GM12878 (cell line): ENCODE results near the gene PIWIL1. TPM values are rescaled to one million over a fixed set of nuclear protein-coding genes. Genes with fewer than 3 reads are reported as not detected.

Experiments used
- ATAC-seq: fragments of 200-7000 bp; cut with Tn5 transposase; 3 replicates; pipeline ENCODE4 v1.9.1; 2020; ENCODE audit warnings: mild to moderate bottlenecking, moderate library complexity
- BruUV-seq: library from RNA; stranded (reverse); fragments of 400-500 nt; replicated peaks from 2 replicates; lab custom pipeline; 2021; lab: Mats Ljungman, UMichigan
- CTCF ChIA-PET: fragments of 300-600 bp; sonication (Branson Sonifier 250); formaldehyde crosslinking; extraction: SDS; loops from one replicate; lab custom pipeline; 2021; ENCODE audit warnings: inconsistent platforms; lab: Yijun Ruan, JAX
- POLR2A ChIA-PET: fragments of 350-600 bp; formaldehyde crosslinking; extraction: SDS; loops from one replicate; lab custom pipeline; 2021; ENCODE audit warnings: inconsistent platforms; lab: Charles Lee
- RAD21 ChIA-PET: fragments of 300-600 bp; sonication (Branson Sonifier 250); formaldehyde crosslinking; loops from one replicate; lab custom pipeline; 2023; ENCODE audit warnings: antibody characterized with exemption; ENCODE audit not compliant: unreplicated experiment; lab: Charles Lee
- SMC1A ChIA-PET: fragments of 300-600 bp; sonication (Branson Sonifier 250); formaldehyde crosslinking; loops from one replicate; lab custom pipeline; 2023; ENCODE audit not compliant: unreplicated experiment, uncharacterized antibody; lab: Charles Lee
- DNase-seq: peaks from one replicate; pipeline ENCODE4 v3.0.0-alpha.2; 2011; ENCODE audit warnings: low read depth, low spot score
- FAIRE-seq: peaks from 3 replicates; lab custom pipeline; 2011; peaks lifted over from hg19 to GRCh38; lab: Jason Lieb, UNC
- H2AFZ ChIP-seq: 2 replicates; pipeline ENCODE4 v1.6.0; 2011; ENCODE audit warnings: low read depth, low read length, control low read depth; ENCODE audit not compliant: control insufficient read depth
- H3K27ac ChIP-seq: 2 replicates; pipeline ENCODE4 v1.5.1; 2011; ENCODE audit warnings: control low read depth; ENCODE audit not compliant: control insufficient read depth, insufficient read depth
- H3K27me3 ChIP-seq, 2 experiments: replicated peaks in 1 of 2; 2 replicates each; pipeline versions ENCODE4 v1.6.0 to v1.6.1; 2011; ENCODE audit warnings: low read length in 1 of 2; ENCODE audit not compliant: control insufficient read depth in 2 of 2, insufficient read depth in 2 of 2
- H3K36me3 ChIP-seq, 2 experiments: 2 replicates each; pipeline ENCODE4 v1.5.1; 2011; ENCODE audit warnings: low read length in 1 of 2; ENCODE audit not compliant: control insufficient read depth in 2 of 2, insufficient read depth in 2 of 2
- H3K4me1 ChIP-seq: 2 replicates; pipeline ENCODE4 v1.6.1; 2011; ENCODE audit warnings: mild to moderate bottlenecking, low read length, moderate library complexity, mixed read lengths; ENCODE audit not compliant: control insufficient read depth, insufficient read depth
- H3K4me2 ChIP-seq: 2 replicates; pipeline ENCODE4 v1.6.0; 2011; ENCODE audit warnings: control low read depth; ENCODE audit not compliant: control insufficient read depth, insufficient read depth
- H3K4me3 ChIP-seq: fragments of 200-600 bp; sonication (generic); 2 replicates; pipeline ENCODE4 v1.5.1; 2016
- H3K79me2 ChIP-seq: 2 replicates; pipeline ENCODE4 v1.6.0; 2011; ENCODE audit warnings: low read length; ENCODE audit not compliant: control insufficient read depth, insufficient read depth
- H3K9ac ChIP-seq: 2 replicates; pipeline ENCODE4 v1.8.0; 2011; ENCODE audit warnings: low read length, control low read depth, mixed read lengths; ENCODE audit not compliant: control insufficient read depth, insufficient read depth
- H3K9me3 ChIP-seq: replicated peaks from 3 replicates; pipeline ENCODE4 v1.5.1; 2011; ENCODE audit warnings: mild to moderate bottlenecking, low read length; ENCODE audit not compliant: control insufficient read depth, insufficient read depth
- H4K20me1 ChIP-seq: 2 replicates; pipeline ENCODE4 v1.6.0; 2011; ENCODE audit not compliant: control insufficient read depth, insufficient read depth
- BACH1 ChIP-seq: fragments of 450-650 bp; IDR thresholded peaks from 2 replicates; pipeline ENCODE4 v1.6.1; 2017; ENCODE audit warnings: mild to moderate bottlenecking, borderline replicate concordance
- BMI1 ChIP-seq: fragments of 450-650 bp; IDR thresholded peaks from 2 replicates; pipeline ENCODE4 v1.6.1; 2016; ENCODE audit warnings: mild to moderate bottlenecking, moderate library complexity, borderline replicate concordance
- FOS ChIP-seq: IDR thresholded peaks from 3 replicates; pipeline ENCODE4 v1.6.1; 2011; ENCODE audit warnings: borderline replicate concordance; ENCODE audit not compliant: insufficient read length; ENCODE audit errors: extremely low read depth
- HDAC6 ChIP-seq: fragments of 200-600 bp; sonication (generic); IDR thresholded peaks from one replicate; pipeline ENCODE4 v1.8.0; 2017; ENCODE audit warnings: antibody characterized with exemption; ENCODE audit not compliant: unreplicated experiment
- MEF2B ChIP-seq: fragments of 450-650 bp; IDR thresholded peaks from 2 replicates; pipeline ENCODE4 v1.6.1; 2018; ENCODE audit warnings: mild to moderate bottlenecking, moderate library complexity; ENCODE audit not compliant: partially characterized antibody, poor library complexity, severe bottlenecking
- POLR2AphosphoS2 ChIP-seq: IDR thresholded peaks from 2 replicates; pipeline ENCODE4 v1.6.1; 2011; ENCODE audit warnings: low read depth, mild to moderate bottlenecking, low read length, improper control_type of control experiment, moderate library complexity
- RBBP5 ChIP-seq: fragments of 200-600 bp; sonication (generic); conservative IDR thresholded peaks from 2 replicates; pipeline ENCODE4 v1.6.1; 2016
- RELA ChIP-seq: fragments of 450-650 bp; IDR thresholded peaks from 2 replicates; pipeline ENCODE4 v1.8.0; 2014; ENCODE audit warnings: borderline replicate concordance; ENCODE audit not compliant: partially characterized antibody
- SMAD1 ChIP-seq: fragments of 450-650 bp; IDR thresholded peaks from 2 replicates; pipeline ENCODE4 v1.6.1; 2018; ENCODE audit warnings: mild to moderate bottlenecking, low read depth; ENCODE audit not compliant: partially characterized antibody
- TCF7 ChIP-seq: IDR thresholded peaks from 2 replicates; pipeline ENCODE4 v1.6.1; 2014; ENCODE audit warnings: antibody characterized with exemption, borderline replicate concordance
- USF1 ChIP-seq: IDR thresholded peaks from 2 replicates; pipeline ENCODE4 v1.6.1; 2011; ENCODE audit warnings: borderline replicate concordance, low read depth, mild to moderate bottlenecking, moderate library complexity, mixed read lengths, low read length; ENCODE audit not compliant: insufficient read depth; ENCODE audit errors: extremely low read length
- WRNIP1 ChIP-seq: IDR thresholded peaks from 2 replicates; pipeline ENCODE4 v1.6.1; 2011; ENCODE audit warnings: low read depth, low read length, improper control_type of control experiment, borderline replicate concordance
- ZNF274 ChIP-seq: IDR thresholded peaks from one replicate; pipeline ENCODE4 v1.8.0; 2011; ENCODE audit not compliant: insufficient read length, insufficient read depth
- WGBS: methylation state at CpG from one replicate; pipeline ENCODE4 v1.1.6; 2016; ENCODE audit warnings: low lambda C conversion rate; ENCODE audit not compliant: insufficient replicate concordance, insufficient coverage; ENCODE audit errors: missing lambda C conversion rate; 5-methylcytosine and 5-hydroxymethylcytosine counted together
- in situ Hi-C: fragments of 300-500 bp; cut with MboI; formaldehyde crosslinking; loops from 9 replicates; pipeline ENCODE4 v1.14.3; 2018; ENCODE audit warnings: mixed read lengths
- intact Hi-C: fragments of 100-400 bp; cut with micrococcal nuclease; formaldehyde crosslinking; loops from one replicate; pipeline ENCODE4 v1.14.2; 2022; ENCODE audit not compliant: unreplicated experiment
- polyA plus RNA-seq, 11 experiments: library from polyadenylated mRNA; depleted of rRNA in 4 of 11; unstranded in 6 of 11; stranded (reverse) in 5 of 11; fragments of >200 nt; fragmentation: Nextera tagmentation in 4 of 11; fragmentation: Illumina TruSeq in 1 of 11; extraction: Ambion mirVana in 4 of 11; extraction: Trizol in 1 of 11; gene quantifications; 1 replicate in 1 of 11; 2 replicates in 10 of 11; pipeline versions ENCODE4 v1.2.1 to v1.2.3, GENCODE V29; 2011 to 2016; ENCODE audit warnings: inconsistent platforms in 2 of 11, missing spikeins in 2 of 11, low read depth in 1 of 11
- total RNA-seq, 4 experiments: library from RNA; depleted of rRNA in 3 of 4; stranded (reverse); fragments of >200 nt in 3 of 4; fragmentation: Illumina TruSeq in 1 of 4; extraction: Trizol in 1 of 4; gene quantifications; 2 replicates each; pipeline versions ENCODE4 v1.2.1 to v1.2.3, GENCODE V29; 2013 to 2021
- TF ChIP-seq, protein P1 (sequence below): IDR thresholded peaks from 2 replicates; pipeline ENCODE4 v1.6.1; 2011; ENCODE audit warnings: low read depth, mild to moderate bottlenecking, low read length, moderate library complexity, borderline replicate concordance; ENCODE audit errors: extremely low read depth
- TF ChIP-seq, protein P2 (sequence below): fragments of 450-650 bp; IDR thresholded peaks from 2 replicates; pipeline ENCODE4 v1.6.1; 2018; ENCODE audit warnings: borderline replicate concordance, mild to moderate bottlenecking; ENCODE audit not compliant: partially characterized antibody
- TF ChIP-seq, protein P3 (sequence below): fragments of 150-350 bp; IDR thresholded peaks from 2 replicates; pipeline ENCODE4 v1.6.1; 2014; ENCODE audit warnings: mild to moderate bottlenecking, low read depth, low read length

PIWIL1 gene
- total and polyA plus RNA-seq, 10 of the 15 experiments (the other 5 are each of a cell fraction or from before 2014, with no cell fraction given) = not detected

- no peaks in the 10 kb centered on the region for H3K27me3 ChIP-seq
- ChIA-PET CTCF (no interaction called here), POLR2A (no interaction called here), RAD21 (no interaction called here)
- intact Hi-C loops = no loop called here
- BruUV-seq = no TSS peak
- ATAC-seq = no peak
- no peak overlapping the region for H2AFZ ChIP-seq
- no peak for FAIRE-seq
- WGBS = 61% methylated on average over 7 of the region's 7 CpGs
- DNase-seq = no peak
- no peak overlapping the region for H3K9ac ChIP-seq
- H3K4me1 ChIP-seq = no peaks in the 10 kb centered on the region
- in situ Hi-C loops = no loop called here
- H3K9me3 ChIP-seq = no peaks in the 10 kb centered on the region; the same call in 1 of the 3 replicates
- H4K20me1 ChIP-seq = no peaks in the 10 kb centered on the region
- H3K79me2 ChIP-seq = no peaks in the 10 kb centered on the region
- no peaks in the 10 kb centered on the region for H3K36me3 ChIP-seq
- H3K27ac ChIP-seq = no peak overlapping the region
- no peak for TF ChIP-seq RBBP5
- TF ChIP-seq, protein P1, sequence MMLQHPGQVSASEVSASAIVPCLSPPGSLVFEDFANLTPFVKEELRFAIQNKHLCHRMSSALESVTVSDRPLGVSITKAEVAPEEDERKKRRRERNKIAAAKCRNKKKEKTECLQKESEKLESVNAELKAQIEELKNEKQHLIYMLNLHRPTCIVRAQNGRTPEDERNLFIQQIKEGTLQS = no peak
- no peak for TF ChIP-seq BMI1
- TF ChIP-seq, protein P2, sequence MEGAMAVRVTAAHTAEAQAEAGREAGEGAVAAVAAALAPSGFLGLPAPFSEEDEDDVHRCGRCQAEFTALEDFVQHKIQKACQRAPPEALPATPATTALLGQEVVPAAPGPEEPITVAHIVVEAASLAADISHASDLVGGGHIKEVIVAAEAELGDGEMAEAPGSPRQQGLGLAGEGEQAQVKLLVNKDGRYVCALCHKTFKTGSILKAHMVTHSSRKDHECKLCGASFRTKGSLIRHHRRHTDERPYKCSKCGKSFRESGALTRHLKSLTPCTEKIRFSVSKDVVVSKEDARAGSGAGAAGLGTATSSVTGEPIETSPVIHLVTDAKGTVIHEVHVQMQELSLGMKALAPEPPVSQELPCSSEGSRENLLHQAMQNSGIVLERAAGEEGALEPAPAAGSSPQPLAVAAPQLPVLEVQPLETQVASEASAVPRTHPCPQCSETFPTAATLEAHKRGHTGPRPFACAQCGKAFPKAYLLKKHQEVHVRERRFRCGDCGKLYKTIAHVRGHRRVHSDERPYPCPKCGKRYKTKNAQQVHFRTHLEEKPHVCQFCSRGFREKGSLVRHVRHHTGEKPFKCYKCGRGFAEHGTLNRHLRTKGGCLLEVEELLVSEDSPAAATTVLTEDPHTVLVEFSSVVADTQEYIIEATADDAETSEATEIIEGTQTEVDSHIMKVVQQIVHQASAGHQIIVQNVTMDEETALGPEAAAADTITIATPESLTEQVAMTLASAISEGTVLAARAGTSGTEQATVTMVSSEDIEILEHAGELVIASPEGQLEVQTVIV = no peak
- no peak for TF ChIP-seq SMAD1
- TF ChIP-seq POLR2AphosphoS2 = no peak
- TF ChIP-seq RELA = no peak
- TF ChIP-seq, protein P3, sequence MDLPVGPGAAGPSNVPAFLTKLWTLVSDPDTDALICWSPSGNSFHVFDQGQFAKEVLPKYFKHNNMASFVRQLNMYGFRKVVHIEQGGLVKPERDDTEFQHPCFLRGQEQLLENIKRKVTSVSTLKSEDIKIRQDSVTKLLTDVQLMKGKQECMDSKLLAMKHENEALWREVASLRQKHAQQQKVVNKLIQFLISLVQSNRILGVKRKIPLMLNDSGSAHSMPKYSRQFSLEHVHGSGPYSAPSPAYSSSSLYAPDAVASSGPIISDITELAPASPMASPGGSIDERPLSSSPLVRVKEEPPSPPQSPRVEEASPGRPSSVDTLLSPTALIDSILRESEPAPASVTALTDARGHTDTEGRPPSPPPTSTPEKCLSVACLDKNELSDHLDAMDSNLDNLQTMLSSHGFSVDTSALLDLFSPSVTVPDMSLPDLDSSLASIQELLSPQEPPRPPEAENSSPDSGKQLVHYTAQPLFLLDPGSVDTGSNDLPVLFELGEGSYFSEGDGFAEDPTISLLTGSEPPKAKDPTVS = no peak
- TF ChIP-seq MEF2B = no peak
- TF ChIP-seq WRNIP1 = no peak
- no peak for TF ChIP-seq FOS
- no peak for TF ChIP-seq ZNF274
- no peak for TF ChIP-seq BACH1
- no peak for TF ChIP-seq USF1
- no peak for TF ChIP-seq HDAC6
- no peak for TF ChIP-seq TCF7
- TF ChIP-seq, all 136 proteins: peak for 0
- SMC1A ChIA-PET = no interaction called here
- no peak overlapping the region for H3K4me3 ChIP-seq
- H3K4me2 ChIP-seq = no peak overlapping the region
Observed at GRCh38 chr12:130354407-130354806, 16.7 kb downstream of the PIWIL1 start.
